ENCODE results near the gene C3orf18.

C3orf18 gene

GRCh38 chr3:50567386-50568167 is at the start of gene C3orf18:
TSS of gene C3orf18 (minus strand) at chr3:50567747. CDS start at chr3:50565699, 2,048 bp downstream.
- peak; percentile 98 for DNase-seq

DNA sequence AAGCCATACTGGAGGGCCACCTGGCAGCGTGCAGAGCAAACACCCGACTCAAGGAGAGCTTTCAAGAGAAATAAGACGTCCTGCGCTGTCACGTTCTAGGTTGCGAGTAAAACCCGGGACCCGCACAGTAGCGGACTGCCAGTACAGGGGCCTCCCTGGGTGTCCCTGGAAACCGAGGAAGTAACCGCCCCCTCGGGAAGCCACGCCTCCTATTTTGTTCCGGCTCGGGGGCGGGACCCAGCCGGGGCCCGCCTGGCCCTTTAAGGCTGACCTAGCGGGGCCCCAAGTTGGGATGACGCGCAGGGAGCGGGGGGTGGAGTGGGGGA is 49.2 kb upstream of the C3orf18 start:
- DNase-seq = peak; percentile 97

- peak; percentile 91 for DNase-seq
These were observed 48.6 kb upstream of the C3orf18 start for GRCh38 chr3:50616003-50616769.

GRCh38 chr3:50615190-50615589 is 47.6 kb upstream of the C3orf18 start:
- DNase-seq = no peak

- no peak for DNase-seq
These were observed 45.7 kb upstream of the C3orf18 start for GRCh38 chr3:50612970-50613846.

GRCh38 chr3:50612234-50612882 is 44.8 kb upstream of the C3orf18 start:
- DNase-seq = no peak

GRCh38 chr3:50611464-50612233 is 44.1 kb upstream of the C3orf18 start, which contains the start of gene CISH:
TSS of gene CISH (minus strand) at chr3:50611774. CDS start at chr3:50611650, 124 bp downstream.
- DNase-seq = peak; percentile 99

DNA sequence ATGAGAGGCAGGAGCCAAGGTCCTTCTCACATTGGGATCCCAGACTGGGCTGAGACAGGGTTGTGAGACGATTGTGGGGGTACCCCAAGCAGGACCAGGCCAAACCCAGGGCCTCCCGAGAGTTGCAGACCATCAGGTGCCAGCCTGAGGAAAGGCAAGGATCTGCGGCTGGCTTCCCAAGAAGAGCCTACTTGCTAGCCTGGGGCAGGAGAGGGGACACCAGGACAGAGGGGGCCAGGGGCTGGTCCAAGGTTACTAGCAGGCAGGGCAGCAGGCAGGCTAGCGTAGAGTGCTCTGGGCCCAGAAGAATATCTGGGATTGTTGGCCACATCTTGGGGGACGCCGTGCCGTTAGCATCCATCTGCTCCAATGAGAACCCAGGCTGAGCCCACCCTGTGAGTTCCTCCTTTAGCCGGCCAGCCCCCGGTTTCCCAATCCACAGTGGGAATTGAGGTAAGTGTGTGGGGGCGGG is 43.5 kb upstream of the C3orf18 start:
- DNase-seq = no peak

GRCh38 chr3:50610181-50610971 is 42.8 kb upstream of the C3orf18 start:
- DNase-seq = no peak

DNA sequence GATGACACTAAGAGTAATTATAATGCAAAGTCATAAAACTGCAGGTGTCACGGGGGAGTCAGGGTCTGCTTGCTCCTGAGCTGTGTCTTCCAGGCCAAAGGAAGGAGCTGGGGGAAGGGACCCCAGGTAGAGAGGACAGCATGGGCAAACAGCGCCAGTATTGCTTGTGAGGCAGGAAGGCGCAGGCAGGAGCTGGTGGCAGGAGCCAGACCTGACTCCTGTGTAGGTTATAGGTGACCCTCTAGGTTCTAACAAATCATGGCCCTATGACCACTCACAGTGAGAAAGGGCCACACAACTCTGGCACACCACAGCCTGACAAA is 42.2 kb upstream of the C3orf18 start:
- DNase-seq = no peak

DNA sequence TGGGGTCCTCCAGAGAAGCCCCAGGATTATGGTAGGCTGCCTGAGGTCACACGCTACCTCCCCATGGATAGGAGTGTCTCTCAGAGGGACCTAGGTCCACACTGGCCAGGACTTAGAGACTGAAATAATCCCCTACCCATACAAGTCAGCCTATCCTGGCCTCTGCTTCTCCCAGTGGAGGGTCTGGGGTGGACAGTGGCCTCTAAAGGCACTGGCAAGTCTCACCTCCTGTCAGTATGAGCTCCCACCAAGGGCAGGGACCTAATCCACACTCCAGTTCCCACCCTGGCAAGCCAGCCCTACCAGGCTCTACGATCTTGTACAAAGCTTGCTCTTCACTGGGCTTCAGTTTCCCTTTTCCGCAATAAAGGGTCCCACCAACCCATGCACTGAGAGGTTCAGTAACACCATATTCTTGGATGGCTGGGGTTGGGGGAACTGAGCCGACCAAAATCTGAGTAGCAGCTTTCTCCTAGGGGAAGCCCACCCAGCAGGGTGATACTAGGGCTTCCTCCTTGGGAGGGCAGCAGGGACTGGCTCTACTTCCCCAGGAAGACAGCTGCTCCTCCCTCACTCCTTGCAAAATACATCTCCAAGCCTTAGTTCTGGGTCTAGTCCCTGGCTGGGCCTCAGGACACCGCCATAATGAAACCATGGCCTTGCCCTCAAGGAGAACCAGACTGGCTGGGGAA is 41.7 kb upstream of the C3orf18 start:
- no peak for DNase-seq

DNA sequence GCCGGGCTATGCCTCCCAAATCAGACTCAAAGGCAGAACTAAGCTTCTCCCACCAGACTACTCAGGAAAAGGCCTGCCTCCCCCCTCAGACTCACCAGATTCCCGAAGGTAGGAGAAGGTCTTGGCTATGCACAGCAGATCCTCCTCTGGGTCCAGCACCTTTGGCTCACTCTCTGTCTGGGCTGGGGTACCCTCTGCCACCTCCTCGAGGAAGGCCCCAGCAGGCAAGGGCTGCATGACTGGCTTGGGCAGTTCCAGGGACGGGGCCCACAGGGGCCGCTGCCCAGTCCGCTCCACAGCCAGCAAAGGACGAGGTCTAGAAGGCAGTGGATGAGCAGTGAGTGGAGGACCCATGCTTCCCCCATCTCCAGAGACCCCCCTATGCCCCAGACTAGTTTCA is 40.7 kb upstream of the C3orf18 start:
- no peak for DNase-seq

DNA sequence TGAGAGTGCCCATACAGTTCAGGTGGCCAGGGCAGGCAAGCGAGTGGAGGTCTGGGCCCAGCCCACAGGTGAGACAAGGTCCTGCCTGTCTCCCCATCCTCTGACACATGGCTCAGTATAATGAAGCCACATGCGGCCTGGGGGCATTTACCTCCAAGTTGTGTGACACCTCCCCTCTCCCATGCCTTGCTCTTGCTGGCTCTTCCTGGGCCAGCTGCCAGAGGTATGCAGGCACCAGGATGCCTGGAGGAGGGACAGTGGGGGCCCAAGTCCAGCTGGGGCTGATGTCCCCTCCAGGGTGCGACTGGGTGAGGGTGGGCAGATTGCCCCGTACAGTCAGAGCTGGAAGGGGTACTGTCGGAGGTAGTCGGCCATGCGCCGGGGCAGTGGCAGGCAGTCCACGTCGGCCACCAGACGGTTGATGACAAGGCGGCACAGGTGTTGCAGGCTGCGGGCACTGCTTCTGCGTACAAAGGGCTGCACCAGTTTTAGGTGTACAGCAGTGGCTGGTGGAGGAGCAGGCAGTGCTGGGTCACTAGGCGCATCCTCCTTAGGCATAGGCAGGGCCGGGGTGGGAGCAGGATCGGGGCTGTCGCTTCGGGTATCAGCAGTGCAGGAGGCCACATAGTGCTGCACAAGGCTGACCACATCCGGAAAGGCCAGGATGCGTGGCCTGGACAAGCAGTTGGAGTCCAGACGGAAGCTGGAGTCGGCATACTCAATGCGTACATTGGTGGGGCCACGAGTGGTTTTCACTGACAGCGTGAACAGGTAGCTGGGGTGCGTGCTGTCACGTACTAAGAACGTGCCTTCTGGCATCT is 39.9 kb upstream of the C3orf18 start:
- no peak for DNase-seq

GRCh38 chr3:50606596-50606995 is 39.0 kb upstream of the C3orf18 start:
- no peak for DNase-seq

DNA sequence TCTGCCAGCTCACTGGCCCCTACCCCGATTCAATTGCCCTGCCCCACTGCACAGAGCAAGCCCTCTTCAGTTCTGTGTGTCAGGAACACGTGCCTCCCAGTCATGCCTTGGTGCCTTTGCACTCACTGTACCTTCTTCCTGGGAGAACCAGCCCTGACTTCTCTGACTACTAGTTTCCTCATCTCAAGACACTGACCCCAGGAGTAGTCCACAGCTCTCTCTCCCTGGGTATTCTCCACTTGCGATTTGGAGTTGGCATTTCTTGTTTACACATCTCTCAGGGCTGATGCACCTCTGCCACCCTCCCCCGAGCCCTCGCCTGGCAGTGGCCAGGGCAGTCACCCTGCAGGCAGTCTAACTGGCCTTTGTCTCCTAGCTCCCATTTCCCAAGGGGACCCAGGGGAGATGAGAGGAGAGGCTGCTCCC is 38.4 kb upstream of the C3orf18 start:
- DNase-seq = no peak

GRCh38 chr3:50604628-50605588 is 37.4 kb upstream of the C3orf18 start:
- DNase-seq = no peak

DNA sequence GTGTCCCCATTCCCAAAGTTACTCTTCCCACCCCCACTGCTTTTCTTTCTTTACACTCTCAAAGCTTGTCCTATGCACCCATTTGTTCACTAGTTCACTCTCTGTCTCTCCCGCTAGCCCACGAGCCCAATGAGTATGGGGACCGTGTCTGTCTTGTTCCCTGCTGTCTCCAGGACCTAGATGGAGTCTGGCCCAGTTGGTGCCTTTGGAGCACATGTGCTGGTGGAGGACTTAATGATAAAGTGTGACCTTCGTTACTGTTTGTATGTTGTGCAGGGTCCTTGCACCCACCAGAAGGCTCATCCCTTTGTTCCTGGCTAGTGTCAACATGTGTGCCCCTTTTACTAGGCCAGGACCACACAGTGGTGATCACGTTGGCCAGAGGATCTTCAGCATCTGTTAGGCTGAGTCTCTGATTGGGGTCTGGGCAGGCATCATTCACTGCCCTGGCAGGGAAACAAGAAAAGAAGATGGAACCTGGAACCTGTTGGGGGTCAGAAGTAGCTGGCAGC is 36.6 kb upstream of the C3orf18 start:
- DNase-seq = no peak
